RWPE1 (cell line): ENCODE data around the gene RNASET2.

Source experiments
- CTCF ChIA-PET: fragments of 350-600 bp; sonication (Branson Sonifier 250); formaldehyde crosslinking; extraction: SDS; loops from one replicate; lab custom pipeline; 2021; lab: Yijun Ruan, JAX
- POLR2A ChIA-PET: fragments of 400-600 bp; formaldehyde crosslinking; extraction: SDS; loops from one replicate; lab custom pipeline; 2020; ENCODE audit warnings: antibody characterized with exemption; ENCODE audit not compliant: low non-redundant PET; lab: Yijun Ruan, JAX
- DNase-seq: peaks from one replicate; pipeline ENCODE4 v3.0.0; 2012; ENCODE audit warnings: low spot score
- H3K27ac ChIP-seq: fragments of 450-650 bp; 2 replicates; pipeline ENCODE4 v1.5.1; 2017
- TF ChIP-seq, protein P1 (sequence below): fragments of 450-650 bp; conservative IDR thresholded peaks from 2 replicates; pipeline ENCODE4 v1.5.1; 2017; ENCODE audit warnings: low read depth, mild to moderate bottlenecking

RNASET2 gene

DNA sequence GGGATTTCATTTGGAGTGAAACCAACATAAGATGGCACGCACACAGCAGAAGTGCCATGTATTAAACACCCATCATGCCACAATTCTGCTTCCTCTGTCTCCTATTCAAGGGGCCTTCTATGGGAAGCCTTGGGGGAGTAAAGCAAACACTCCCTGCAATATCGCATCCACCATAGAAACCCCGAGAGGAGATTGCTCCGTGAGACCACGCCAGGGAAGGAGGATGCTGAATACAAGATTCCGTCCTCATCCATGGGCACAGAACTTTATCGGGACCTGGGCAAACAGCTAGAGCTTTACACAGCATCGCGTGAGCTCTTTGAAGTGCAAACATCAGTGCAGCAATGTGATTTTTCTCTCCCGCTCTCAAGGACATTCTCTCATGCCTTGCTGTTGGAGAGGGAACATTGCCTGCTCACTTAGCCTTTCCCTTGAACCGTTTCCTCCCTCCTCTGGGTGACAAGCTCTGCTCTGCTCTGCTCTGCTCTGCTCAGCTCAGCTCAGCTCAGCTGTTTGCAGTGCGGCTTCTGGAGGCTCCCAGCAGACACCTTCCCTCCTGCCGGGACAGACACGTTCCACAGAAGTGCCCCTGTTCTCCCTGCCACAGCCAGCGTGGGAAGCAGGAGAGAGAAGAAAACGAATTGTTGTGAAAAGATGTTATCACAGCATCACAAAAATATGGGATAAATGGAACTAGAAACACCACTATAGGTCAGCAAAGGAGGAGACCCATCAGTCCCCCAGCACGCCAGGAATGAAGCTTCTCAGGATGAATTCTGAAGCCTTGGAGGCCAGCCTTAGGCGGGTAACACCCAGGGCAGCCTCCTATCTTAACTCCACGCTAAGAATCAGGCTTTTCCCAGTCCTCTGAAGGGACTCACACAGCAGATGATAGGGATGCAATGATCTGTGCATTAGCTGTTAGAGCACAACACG is 48.2 kb downstream of the RNASET2 start:
- TF ChIP-seq, protein P1, sequence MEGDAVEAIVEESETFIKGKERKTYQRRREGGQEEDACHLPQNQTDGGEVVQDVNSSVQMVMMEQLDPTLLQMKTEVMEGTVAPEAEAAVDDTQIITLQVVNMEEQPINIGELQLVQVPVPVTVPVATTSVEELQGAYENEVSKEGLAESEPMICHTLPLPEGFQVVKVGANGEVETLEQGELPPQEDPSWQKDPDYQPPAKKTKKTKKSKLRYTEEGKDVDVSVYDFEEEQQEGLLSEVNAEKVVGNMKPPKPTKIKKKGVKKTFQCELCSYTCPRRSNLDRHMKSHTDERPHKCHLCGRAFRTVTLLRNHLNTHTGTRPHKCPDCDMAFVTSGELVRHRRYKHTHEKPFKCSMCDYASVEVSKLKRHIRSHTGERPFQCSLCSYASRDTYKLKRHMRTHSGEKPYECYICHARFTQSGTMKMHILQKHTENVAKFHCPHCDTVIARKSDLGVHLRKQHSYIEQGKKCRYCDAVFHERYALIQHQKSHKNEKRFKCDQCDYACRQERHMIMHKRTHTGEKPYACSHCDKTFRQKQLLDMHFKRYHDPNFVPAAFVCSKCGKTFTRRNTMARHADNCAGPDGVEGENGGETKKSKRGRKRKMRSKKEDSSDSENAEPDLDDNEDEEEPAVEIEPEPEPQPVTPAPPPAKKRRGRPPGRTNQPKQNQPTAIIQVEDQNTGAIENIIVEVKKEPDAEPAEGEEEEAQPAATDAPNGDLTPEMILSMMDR: no peak
- H3K27ac ChIP-seq: no peak overlapping the region
- no peak for DNase-seq
- ChIA-PET POLR2A (no interaction called here), CTCF (no interaction called here)

DNA sequence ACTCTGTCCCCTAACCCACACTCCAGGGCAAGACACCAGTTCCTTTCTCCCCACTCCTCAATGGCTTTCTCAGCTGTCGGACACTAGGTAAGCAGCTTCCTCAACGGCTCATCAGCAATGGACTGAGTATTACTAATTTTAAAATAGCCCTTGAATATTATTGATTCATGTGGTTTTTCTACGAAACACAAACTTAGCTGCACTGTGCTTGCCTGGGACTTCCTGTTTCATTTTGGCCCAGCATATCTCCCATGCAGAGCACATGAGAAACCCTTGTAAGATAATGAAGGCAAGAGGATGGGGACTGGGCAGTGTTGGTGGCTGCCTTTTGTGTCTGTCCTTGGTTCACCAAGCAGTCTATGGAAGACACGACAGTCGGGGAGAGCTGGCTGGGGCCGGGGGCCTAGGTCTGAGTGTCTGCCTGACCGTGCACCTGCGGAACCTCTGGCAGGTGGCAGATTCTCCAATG is 48.9 kb downstream of the RNASET2 start:
- TF ChIP-seq, protein P1: no peak
- DNase-seq: no peak
- ChIA-PET POLR2A (interaction anchor here (0.5 kb wide), 1 partner anchor 950 kb away, joined by 3 read pairs; no protein-coding TSS in a partner anchor), CTCF (interaction anchor here (1.0 kb wide), 1 partner anchor 9 kb away, joined by 5 read pairs; no protein-coding TSS in a partner anchor)
- no peak overlapping the region for H3K27ac ChIP-seq

DNA sequence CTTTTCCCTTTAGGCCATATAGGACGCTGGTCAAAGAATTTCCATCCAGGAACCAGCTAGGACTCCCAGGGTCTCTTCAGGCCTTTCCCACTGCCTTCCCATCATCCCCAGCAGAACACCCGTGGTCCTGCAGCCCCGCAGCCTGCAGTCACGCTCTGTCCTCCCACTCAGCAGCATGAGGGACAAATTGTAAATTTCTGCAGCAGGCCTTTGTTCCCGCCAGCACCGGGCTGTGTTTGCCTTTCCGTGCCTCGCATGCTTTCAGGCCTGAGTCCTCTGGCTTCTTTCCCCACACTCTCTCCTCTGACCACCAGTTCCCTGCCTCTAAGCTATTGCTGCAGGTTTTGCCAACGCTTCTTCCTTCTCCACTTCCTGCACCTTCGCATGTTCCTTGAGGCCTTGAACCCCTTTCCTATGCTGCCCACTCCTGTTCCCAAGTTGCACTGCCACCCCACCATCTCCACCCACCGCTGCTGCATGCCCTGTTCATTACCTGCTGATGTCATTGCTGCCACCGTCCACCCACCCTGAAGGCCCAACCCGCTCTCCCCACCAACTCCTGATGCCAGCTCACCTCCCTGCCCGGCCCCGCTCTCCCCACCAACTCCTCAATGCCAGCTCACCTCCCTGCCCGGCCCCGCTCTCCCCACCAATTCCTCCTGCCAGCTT is 49.8 kb downstream of the RNASET2 start:
- TF ChIP-seq, protein P1: no peak
- ChIA-PET POLR2A (interaction anchor here (0.5 kb wide), 1 partner anchor 950 kb away, joined by 3 read pairs; no protein-coding TSS in a partner anchor), CTCF (interaction anchor here (1.0 kb wide), 1 partner anchor 10 kb away, joined by 5 read pairs; no protein-coding TSS in a partner anchor)
- no peak overlapping the region for H3K27ac ChIP-seq
- DNase-seq: no peak

DNA sequence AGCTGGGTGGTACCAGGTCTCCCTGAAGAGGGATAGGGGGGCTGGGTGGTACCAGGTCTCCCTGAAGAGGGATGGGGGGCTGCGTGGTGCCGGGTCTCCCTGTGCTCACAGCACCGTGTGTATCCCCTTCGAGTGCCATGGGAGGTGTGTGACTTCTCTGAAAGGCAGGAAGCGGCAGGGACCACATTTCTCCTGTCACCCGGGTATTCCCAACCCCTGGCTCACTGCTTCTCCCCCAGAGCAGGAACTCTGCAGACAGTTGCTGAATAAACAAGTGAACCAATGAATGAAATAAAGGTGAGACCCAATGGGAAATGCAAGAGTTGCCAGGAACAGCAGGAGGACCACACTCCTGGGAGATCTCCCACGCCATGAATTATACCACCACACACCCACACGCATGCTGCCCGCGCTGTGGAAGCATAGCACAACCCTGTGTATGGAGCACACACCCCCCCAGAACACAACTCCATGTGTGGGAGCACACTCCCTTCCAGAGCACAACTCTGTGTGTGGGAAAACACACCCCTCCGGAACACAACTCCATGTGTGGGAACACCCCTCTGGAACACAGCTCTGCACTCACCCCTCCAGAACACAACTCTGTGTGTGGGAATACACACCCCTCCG is 50.7 kb downstream of the RNASET2 start:
- no peak overlapping the region for H3K27ac ChIP-seq
- no peak for DNase-seq
- CTCF ChIA-PET: no interaction called here
- TF ChIP-seq, protein P1: no peak
- POLR2A ChIA-PET: no interaction called here

DNA sequence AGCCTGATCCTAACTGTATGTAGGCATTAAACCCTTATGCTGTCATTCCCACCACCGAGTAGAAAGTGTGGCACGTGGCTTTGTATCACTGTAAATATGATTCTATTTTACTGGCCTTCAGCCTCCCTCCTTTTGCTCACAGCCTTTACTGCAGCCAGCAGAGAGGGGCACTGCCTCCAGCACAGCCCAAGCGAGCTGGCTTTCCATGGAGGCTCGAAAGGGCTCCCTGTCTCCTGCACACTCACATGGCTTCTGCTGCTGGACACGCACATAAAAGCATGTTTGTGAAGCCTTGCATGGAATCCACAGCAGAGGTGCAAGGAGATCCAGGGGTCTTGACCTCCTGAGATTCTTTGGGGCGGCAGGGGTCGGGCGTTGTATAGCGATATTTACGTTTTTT is 51.3 kb downstream of the RNASET2 start:
- DNase-seq: no peak
- ChIA-PET POLR2A (no interaction called here), CTCF (no interaction called here)
- TF ChIP-seq, protein P1: no peak
- no peak overlapping the region for H3K27ac ChIP-seq
